HT1080 (cell line): ENCODE data around the gene TRERF1. TPM values are rescaled to one million over a fixed set of nuclear protein-coding genes. Genes with fewer than 3 reads are reported as not detected.
"Not testable (repeated sequence)": the region's sequence is repeated elsewhere in the genome, so short reads cannot be mapped to it uniquely, and the experiment has no call there.

Experiments
- DNase-seq: peaks from one replicate; pipeline ENCODE4 v3.0.0-alpha.2; 2015; ENCODE audit warnings: low read depth
- polyA plus RNA-seq, 2 experiments: library from polyadenylated mRNA; depleted of rRNA; stranded (reverse); fragments of >200 nt; gene quantifications; 2 replicates each; pipeline ENCODE4 v1.2.3, GENCODE V29; 2015
- total RNA-seq: library from RNA; depleted of rRNA; stranded (reverse); fragments of >200 nt; shearing (Covaris generic); gene quantifications from 2 replicates; pipeline ENCODE4 v1.2.3, GENCODE V29; 2014; rRNA removed

Gene TRERF1
- total RNA-seq: 7.0 and 11.4 TPM in 2 replicates
- 9.0 and 11.7 TPM in 2 replicates for polyA plus RNA-seq (2015; cell fraction: cytosol; rRNA removed)
- 17.1 and 17.9 TPM in 2 replicates for polyA plus RNA-seq (2015; cell fraction: nucleus; rRNA removed)

- DNase-seq: peak; percentile 80
These were observed at the start of gene TRERF1 for GRCh38 chr6:42451333-42452170. Gene TRERF1 (minus strand): TSS chr6:42451926. CDS start chr6:42269590, 182,336 bp downstream.

GRCh38 chr6:42498473-42499128 lies 46.9 kb upstream of the TRERF1 start:
- peak; percentile 22 for DNase-seq

GRCh38 chr6:42493914-42494539 lies 42.3 kb upstream of the TRERF1 start:
- DNase-seq: no peak

- DNase-seq: no peak
These were observed 36.4 kb upstream of the TRERF1 start for GRCh38 chr6:42488129-42488528.

- no peak for DNase-seq
These were observed 32.5 kb upstream of the TRERF1 start for GRCh38 chr6:42484261-42484660.

GRCh38 chr6:42482174-42482573 lies 30.4 kb upstream of the TRERF1 start:
- DNase-seq: no peak

GRCh38 chr6:42471714-42472113 lies 20.0 kb upstream of the TRERF1 start:
- no peak for DNase-seq

GRCh38 chr6:42471142-42471541 lies 19.4 kb upstream of the TRERF1 start:
- DNase-seq: no peak

GRCh38 chr6:42468273-42468672 lies 16.5 kb upstream of the TRERF1 start:
- no peak for DNase-seq

- DNase-seq: no peak
These were observed 15.9 kb upstream of the TRERF1 start for GRCh38 chr6:42467651-42468050.

- DNase-seq: not testable (repeated sequence)
These were observed 14.7 kb upstream of the TRERF1 start for GRCh38 chr6:42466470-42466869.

- no peak for DNase-seq
These were observed 10.8 kb upstream of the TRERF1 start for GRCh38 chr6:42462474-42462972.

- DNase-seq: no peak
These were observed 9.2 kb upstream of the TRERF1 start for GRCh38 chr6:42460883-42461282.

- no peak for DNase-seq
These were observed 8.2 kb upstream of the TRERF1 start for GRCh38 chr6:42459888-42460287.

- no peak for DNase-seq
These were observed 2.7 kb upstream of the TRERF1 start for GRCh38 chr6:42454428-42454791.

- DNase-seq: no peak
These were observed 2.1 kb upstream of the TRERF1 start for GRCh38 chr6:42453654-42454427.

- peak; percentile 83 for DNase-seq
These were observed 1.4 kb upstream of the TRERF1 start for GRCh38 chr6:42453031-42453653.

- DNase-seq: peak; percentile 49
These were observed 675 bp upstream of the TRERF1 start for GRCh38 chr6:42452171-42453030.

GRCh38 chr6:42450477-42451332 lies 1.0 kb downstream of the TRERF1 start:
- peak; percentile 20 for DNase-seq
